Stomach smooth muscle (tissue), 2 donors: ENCODE data around the gene ZDBF2.
"Not testable (repeated sequence)": the region's sequence is repeated elsewhere in the genome, so short reads cannot be mapped to it uniquely, and the experiment has no call there.

Source experiments
- H3K27ac ChIP-seq: one replicate; pipeline ENCODE4 v1.7.0; 2013; ENCODE audit warnings: mild to moderate bottlenecking, low read length, inconsistent platforms
- H3K27me3 ChIP-seq, 2 donors: one replicate each; pipeline ENCODE4 v1.7.0; 2013; ENCODE audit warnings: low read length in 2 of 2; ENCODE audit not compliant: insufficient read depth in 2 of 2, control insufficient read depth in 1 of 2
- H3K36me3 ChIP-seq, 2 donors: one replicate each; pipeline ENCODE4 v1.7.0; 2013; ENCODE audit warnings: low read length in 2 of 2; ENCODE audit not compliant: control insufficient read depth in 2 of 2, insufficient read depth in 2 of 2
- H3K4me1 ChIP-seq: one replicate; pipeline ENCODE4 v1.7.0; 2013; ENCODE audit warnings: low read length; ENCODE audit not compliant: control insufficient read depth, insufficient read depth
- H3K4me3 ChIP-seq, 2 donors: one replicate each; pipeline ENCODE4 v1.7.0; 2013; ENCODE audit warnings: low read length in 2 of 2
- H3K9ac ChIP-seq, 2 donors: one replicate each; pipeline ENCODE4 v1.7.0; 2013; ENCODE audit warnings: low read length in 2 of 2, mild to moderate bottlenecking in 1 of 2
- H3K9me3 ChIP-seq, 2 donors: one replicate each; pipeline ENCODE4 v1.7.0; 2013; ENCODE audit warnings: low read length in 2 of 2; ENCODE audit not compliant: control insufficient read depth in 2 of 2
- donor health status: healthy.
- donor health status: Pancreatic carcinoma.

The ZDBF2 gene

DNA sequence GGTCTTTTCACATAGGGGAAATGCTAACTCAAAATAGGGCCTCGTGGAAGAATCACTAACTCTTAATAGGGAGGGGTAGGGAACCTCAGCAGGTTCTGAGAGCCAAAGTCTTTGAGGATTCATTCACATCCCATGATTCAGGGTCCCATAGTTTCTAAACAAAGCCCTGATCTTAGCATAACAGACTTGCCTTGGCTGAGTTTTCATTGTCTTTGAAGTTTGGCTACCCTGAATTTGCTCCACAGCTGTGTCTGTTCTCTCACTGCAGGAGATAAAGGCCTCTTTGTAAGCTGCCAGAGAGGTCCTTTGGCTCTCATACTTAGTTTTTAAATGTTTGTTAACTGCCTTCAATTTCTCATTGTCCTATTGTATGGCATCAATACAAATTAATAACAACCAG lies 54.5 kb downstream of the ZDBF2 start:
- no peaks in the 10 kb centered on the region for H3K27me3 ChIP-seq
- H3K27ac ChIP-seq = no peak overlapping the region
- no peaks in the 10 kb centered on the region for H3K36me3 ChIP-seq
- no peak overlapping the region for H3K4me3 ChIP-seq
- H3K9me3 ChIP-seq = no peaks in the 10 kb centered on the region
- H3K9ac ChIP-seq = no peak overlapping the region
- no peaks in the 10 kb centered on the region for H3K4me1 ChIP-seq

DNA sequence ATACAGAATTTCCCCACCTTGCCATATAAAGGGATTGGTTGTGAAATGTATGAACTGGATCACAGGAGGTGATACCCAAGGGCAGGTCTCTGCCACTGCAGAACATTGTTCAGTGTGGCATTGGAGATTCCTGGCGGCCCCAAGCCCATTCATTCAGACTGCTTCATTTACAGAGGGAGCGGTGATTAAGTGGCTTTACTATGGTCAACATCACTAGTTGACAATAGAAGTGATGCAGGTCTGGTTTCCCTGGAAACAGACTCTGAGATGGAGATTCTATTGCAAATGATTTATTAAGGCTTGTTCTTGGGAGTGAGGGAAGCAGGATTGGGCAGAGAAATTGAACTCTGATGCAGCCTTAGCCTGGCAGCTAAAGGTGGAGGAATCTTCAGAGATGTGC lies 62.4 kb downstream of the ZDBF2 start:
- Histone ChIP-seq H3K27ac (no peak overlapping the region), H3K36me3 (no peaks in the 10 kb centered on the region), H3K27me3 (peaks cover 0 to 2% of the 10 kb centered on the region in 2 donors), H3K4me1 (no peaks in the 10 kb centered on the region), H3K9me3 (no peaks in the 10 kb centered on the region), H3K9ac (no peak overlapping the region), H3K4me3 (no peak overlapping the region)

DNA sequence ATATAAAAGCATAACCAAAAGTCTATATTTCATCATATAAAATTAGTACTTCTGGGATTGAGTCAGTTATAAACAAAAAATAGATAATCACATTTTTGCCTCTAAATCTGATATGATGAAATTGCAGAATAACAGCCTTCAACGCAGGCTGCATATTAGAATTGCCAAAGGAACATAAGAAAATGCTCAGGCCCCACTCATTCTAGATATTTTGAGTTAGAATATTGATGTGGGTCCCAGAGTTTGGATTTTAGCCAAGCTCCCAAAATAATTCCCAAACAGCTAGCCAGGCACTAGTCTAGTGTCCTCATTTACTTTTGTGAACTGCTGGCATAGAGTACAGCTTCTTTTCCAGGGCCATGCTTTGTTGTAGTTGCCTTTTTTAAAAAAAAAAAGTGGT lies 63.5 kb downstream of the ZDBF2 start:
- Histone ChIP-seq H3K27me3 (peaks cover 0 to 2% of the 10 kb centered on the region in 2 donors), H3K9ac (no peak overlapping the region), H3K36me3 (no peaks in the 10 kb centered on the region), H3K27ac (no peak overlapping the region), H3K9me3 (no peaks in the 10 kb centered on the region), H3K4me1 (no peaks in the 10 kb centered on the region), H3K4me3 (no peak overlapping the region)

DNA sequence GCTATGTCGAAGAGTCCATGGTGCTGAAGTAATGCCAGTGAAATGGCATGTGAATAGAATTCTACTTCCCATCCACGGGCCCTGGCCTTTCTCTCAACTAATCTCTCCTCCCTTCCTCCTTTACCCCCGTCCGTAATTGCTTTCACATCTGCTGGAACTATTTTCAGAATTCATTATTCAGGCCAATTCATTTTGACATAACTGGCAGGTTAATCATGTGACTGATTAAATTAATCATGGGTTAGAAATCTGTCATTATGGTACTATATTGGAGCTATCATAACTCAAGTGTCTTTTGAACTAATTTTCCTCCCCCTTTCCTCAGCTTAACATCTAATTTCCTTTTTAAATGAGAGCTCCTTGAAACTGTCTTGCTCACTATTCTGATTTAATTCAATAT lies 66.9 kb downstream of the ZDBF2 start:
- Histone ChIP-seq H3K9me3 (peaks cover 6% of the 10 kb centered on the region in 2 donors), H3K4me3 (no peak overlapping the region), H3K4me1 (no peaks in the 10 kb centered on the region), H3K27ac (no peak overlapping the region), H3K36me3 (no peaks in the 10 kb centered on the region), H3K9ac (no peak overlapping the region), H3K27me3 (peaks cover 0 to 2% of the 10 kb centered on the region in 2 donors)

DNA sequence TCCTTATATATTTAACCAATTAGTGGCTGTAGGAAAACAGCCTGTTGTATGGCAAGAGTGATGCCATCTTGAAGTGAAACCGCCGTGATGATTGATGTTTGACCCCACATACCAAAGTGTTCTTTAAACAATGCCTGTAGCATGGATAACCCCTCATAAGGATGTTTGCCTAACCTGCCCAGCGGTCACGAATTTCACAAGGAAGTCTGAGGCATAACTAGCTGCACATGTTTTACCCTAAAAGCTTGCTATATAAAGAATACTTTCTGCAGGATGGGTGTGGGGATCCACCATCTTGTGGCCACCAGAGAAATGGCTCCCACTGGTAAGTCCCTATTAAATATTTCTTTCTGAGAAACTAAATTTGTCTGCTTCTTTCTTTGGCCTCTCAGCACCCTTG lies 68.7 kb downstream of the ZDBF2 start:
- Histone ChIP-seq H3K9ac (no peak overlapping the region), H3K27me3 (no peaks in the 10 kb centered on the region), H3K4me3 (no peak overlapping the region), H3K4me1 (no peaks in the 10 kb centered on the region), H3K36me3 (no peaks in the 10 kb centered on the region), H3K27ac (no peak overlapping the region), H3K9me3 (peaks cover 6% of the 10 kb centered on the region in 2 donors)

DNA sequence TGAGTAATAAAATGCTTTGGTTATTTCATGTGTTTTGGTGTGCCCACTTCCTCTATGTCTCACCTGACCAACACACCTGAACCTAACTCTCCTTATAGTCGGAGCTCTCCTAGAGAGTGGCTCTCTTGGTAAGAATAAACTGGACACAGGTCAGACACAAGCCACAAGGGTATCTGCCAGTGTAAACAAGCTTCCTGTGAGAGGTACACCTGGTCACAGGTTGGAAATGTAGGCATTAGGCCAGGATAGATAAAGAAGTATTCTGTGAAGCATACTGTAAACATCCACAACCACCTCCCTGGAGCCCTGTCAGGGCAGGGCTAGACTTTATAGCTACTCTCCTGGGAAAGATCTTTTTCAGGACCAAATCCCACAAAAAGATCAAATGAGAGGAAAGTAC lies 69.4 kb downstream of the ZDBF2 start:
- Histone ChIP-seq H3K36me3 (no peaks in the 10 kb centered on the region), H3K9ac (no peak overlapping the region), H3K4me3 (no peak overlapping the region), H3K27ac (no peak overlapping the region), H3K27me3 (no peaks in the 10 kb centered on the region), H3K4me1 (no peaks in the 10 kb centered on the region), H3K9me3 (peaks cover 6% of the 10 kb centered on the region in 2 donors)

DNA sequence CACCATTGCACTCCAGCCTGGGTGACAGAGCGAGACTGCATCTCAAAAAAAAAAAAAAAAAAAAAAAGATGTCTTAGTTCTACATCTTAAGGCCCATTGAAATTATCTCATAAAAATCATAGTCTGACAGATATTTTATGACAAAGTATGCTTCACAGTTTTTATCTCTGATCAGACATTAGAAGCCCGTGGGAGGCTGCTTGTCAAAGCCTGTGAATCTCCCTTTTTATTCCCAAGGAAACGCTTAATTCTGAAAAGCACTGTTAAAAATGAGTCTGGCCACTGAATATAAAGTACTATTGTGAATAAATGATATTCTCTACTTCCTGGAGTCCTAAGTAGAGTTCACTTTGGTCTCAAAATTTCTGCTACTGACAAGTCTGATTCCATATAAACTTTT lies 71.1 kb downstream of the ZDBF2 start:
- no peaks in the 10 kb centered on the region for H3K36me3 ChIP-seq
- no peak overlapping the region for H3K27ac ChIP-seq
- H3K9me3 ChIP-seq = peaks cover 6% of the 10 kb centered on the region in 2 donors
- no peaks in the 10 kb centered on the region for H3K4me1 ChIP-seq
- no peaks in the 10 kb centered on the region for H3K27me3 ChIP-seq
- H3K9ac ChIP-seq = no peak overlapping the region
- H3K4me3 ChIP-seq = no peak overlapping the region

DNA sequence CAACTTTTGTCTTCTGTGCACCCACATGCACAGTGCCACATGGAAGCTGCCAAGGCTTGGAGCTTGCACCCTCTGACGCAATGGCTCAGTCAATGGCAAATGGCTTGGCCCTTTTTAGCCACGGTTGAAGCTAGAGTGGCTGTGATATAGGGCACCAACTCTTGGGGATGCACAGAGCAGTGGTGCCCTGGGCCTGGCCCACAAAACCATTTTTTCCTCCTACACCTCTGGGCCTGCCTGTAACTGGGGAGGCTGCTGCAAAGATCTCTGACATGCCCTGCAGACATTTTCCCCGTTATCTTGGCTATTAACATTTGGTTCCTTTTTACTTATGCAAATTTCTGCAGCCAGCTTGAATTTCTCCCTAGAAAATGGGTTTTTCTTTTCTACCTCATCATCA lies 74.9 kb downstream of the ZDBF2 start:
- Histone ChIP-seq H3K27ac (no peak overlapping the region), H3K36me3 (no peaks in the 10 kb centered on the region), H3K4me1 (no peaks in the 10 kb centered on the region), H3K4me3 (no peak overlapping the region), H3K9ac (no peak overlapping the region), H3K9me3 (peaks cover 0 to under 1% of the 10 kb centered on the region in 2 donors), H3K27me3 (no peaks in the 10 kb centered on the region)

DNA sequence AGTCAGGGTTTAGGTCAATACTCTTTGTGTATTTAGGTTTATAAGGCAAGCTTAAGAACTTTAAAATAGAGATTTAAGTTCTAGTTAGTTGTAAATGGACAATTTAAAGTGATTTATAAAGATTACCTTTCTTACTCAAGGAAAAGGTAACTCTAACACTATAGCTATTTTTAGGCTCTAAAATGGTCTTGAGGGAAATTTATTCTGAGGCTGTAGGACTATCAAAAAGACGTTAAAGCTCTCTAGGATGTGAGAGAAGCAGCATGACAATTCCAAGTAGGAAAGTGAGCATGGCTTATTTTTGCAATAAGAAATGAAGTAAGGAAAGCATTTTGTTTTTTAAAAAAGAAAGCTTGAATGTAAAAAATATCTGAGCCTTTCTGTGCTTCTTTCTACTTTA lies 78.1 kb downstream of the ZDBF2 start:
- no peak overlapping the region for H3K4me3 ChIP-seq
- H3K4me1 ChIP-seq = no peaks in the 10 kb centered on the region
- no peaks in the 10 kb centered on the region for H3K27me3 ChIP-seq
- no peak overlapping the region for H3K27ac ChIP-seq
- H3K36me3 ChIP-seq = no peaks in the 10 kb centered on the region
- H3K9ac ChIP-seq = no peak overlapping the region
- no peaks in the 10 kb centered on the region for H3K9me3 ChIP-seq

DNA sequence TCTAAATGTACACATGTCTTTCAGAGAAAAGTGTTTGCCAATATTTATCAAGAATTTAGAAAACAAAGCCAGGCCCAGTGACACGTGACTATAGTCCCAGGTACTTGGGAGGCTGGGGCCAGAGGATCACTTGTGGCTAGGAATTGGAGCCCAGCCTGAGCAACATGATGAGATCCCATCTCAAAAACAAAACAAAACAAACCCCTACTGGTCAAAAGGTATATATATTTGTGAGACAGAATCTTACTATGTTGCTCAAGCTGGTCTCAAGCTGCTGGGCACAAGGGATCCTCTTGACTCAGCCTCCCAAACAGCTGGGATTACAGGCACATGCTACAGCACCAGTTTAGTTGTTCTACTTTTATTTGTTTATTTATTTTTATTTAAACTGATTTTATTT lies 79.2 kb downstream of the ZDBF2 start:
- Histone ChIP-seq H3K4me1 (no peaks in the 10 kb centered on the region), H3K9me3 (no peaks in the 10 kb centered on the region), H3K4me3 (no peak overlapping the region), H3K9ac (no peak overlapping the region), H3K27me3 (no peaks in the 10 kb centered on the region), H3K36me3 (no peaks in the 10 kb centered on the region), H3K27ac (no peak overlapping the region)

DNA sequence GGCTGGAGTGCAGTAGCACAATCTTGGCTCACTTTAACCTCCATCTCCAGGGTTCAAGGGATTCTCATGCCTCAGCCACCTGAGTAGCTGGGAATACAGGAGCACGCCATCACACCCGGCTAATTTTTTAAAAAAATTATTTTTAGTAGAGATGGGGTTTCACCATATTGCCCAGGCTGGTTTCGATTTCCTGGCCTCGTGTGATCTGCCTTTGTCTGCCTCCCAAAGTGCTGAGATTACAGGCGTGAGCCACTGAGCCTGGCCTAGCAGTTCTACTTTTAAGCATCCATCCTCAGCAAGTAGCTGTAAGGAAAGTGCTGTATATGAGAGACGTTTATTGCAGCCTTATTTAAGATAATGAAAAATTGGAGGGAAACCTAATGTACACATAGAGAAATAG lies 79.7 kb downstream of the ZDBF2 start:
- no peak overlapping the region for H3K27ac ChIP-seq
- no peak overlapping the region for H3K4me3 ChIP-seq

DNA sequence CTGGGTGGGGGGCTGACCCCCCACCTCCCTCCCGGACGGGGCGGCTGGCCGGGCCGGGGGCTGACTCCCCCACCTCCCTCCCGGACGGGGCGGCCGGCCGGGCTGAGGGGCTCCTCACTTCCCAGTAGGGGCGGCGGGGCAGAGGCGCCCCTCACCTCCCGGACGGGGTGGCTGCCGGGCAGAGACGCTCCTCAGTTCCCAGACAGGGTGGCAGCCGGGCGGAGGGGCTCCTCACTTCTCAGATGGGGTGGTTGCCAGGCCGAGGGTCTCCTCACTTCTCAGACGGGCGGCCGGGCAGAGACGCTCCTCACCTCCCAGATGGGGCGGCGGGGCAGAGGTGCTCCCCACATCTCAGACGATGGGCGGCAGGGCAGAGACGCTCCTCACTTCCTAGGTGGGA lies 82.4 kb downstream of the ZDBF2 start:
- H3K27ac ChIP-seq, H3K4me1 ChIP-seq, H3K9ac ChIP-seq, H3K36me3 ChIP-seq, H3K4me3 ChIP-seq, H3K9me3 ChIP-seq, H3K27me3 ChIP-seq: not testable (repeated sequence)

More for the DNA sequence above, 79.7 kb downstream of the ZDBF2 start:
- H3K36me3 ChIP-seq = no peaks in the 10 kb centered on the region
- H3K4me1 ChIP-seq = no peaks in the 10 kb centered on the region
- no peak overlapping the region for H3K9ac ChIP-seq
- H3K27me3 ChIP-seq = no peaks in the 10 kb centered on the region
- H3K9me3 ChIP-seq = no peaks in the 10 kb centered on the region
